ENCODE measurements around the gene WNT9A.

The WNT9A gene

DNA sequence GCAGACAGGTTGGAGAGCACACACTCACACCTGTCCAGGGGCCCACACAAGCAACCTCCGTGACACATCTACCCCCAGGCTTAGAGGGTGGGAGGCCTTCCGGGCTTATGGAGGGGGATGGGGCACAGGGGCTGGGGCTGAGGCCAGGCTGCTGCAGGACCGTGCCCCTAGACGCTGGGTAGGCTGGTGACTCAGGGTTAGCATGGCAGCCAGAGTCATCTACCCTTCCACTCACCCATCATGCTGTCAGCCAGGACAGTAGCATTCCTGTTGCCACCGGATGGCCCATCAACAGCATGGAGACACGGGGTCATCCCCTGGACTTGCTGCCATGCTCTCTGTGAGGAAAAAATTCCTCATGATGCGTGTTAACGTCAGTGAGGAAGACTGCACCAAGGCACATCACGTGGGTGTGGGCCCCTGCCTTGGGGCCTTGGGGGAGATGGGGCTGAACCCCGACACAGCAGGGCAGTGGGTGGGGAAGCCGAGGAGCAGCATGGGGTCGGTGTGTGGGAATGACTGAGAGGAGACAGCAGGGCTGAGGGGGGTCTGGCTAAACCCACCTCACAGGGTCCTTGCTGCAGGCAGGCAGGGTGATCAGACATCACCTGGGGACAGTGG is 52.8 kb downstream of the WNT9A start:
- Histone ChIP-seq H3K4me3 (replicated peaks; ENCODE audit: insufficient read depth, low read length) (no peak overlapping the region), H3K27ac (replicated peaks) (no peak overlapping the region), H3K27me3 (ENCODE audit: insufficient read depth, poor library complexity, severe bottlenecking) (no peaks in the 10 kb centered on the region)
- DNase-seq (ENCODE audit: low read depth in 1 of 2, low spot score in 1 of 2), result no peak
- no peak for TF ChIP-seq POLR2AphosphoS5 (IDR thresholded peaks at IDR 0.05; ENCODE audit: low read depth)
- TF ChIP-seq GABPA (IDR thresholded peaks at IDR 0.05; ENCODE audit: low read depth), result no peak
- TF ChIP-seq, protein P1, sequence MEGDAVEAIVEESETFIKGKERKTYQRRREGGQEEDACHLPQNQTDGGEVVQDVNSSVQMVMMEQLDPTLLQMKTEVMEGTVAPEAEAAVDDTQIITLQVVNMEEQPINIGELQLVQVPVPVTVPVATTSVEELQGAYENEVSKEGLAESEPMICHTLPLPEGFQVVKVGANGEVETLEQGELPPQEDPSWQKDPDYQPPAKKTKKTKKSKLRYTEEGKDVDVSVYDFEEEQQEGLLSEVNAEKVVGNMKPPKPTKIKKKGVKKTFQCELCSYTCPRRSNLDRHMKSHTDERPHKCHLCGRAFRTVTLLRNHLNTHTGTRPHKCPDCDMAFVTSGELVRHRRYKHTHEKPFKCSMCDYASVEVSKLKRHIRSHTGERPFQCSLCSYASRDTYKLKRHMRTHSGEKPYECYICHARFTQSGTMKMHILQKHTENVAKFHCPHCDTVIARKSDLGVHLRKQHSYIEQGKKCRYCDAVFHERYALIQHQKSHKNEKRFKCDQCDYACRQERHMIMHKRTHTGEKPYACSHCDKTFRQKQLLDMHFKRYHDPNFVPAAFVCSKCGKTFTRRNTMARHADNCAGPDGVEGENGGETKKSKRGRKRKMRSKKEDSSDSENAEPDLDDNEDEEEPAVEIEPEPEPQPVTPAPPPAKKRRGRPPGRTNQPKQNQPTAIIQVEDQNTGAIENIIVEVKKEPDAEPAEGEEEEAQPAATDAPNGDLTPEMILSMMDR (IDR thresholded peaks at IDR 0.05; ENCODE audit: insufficient read depth, low read length), result no peak
- TF ChIP-seq, protein P2, sequence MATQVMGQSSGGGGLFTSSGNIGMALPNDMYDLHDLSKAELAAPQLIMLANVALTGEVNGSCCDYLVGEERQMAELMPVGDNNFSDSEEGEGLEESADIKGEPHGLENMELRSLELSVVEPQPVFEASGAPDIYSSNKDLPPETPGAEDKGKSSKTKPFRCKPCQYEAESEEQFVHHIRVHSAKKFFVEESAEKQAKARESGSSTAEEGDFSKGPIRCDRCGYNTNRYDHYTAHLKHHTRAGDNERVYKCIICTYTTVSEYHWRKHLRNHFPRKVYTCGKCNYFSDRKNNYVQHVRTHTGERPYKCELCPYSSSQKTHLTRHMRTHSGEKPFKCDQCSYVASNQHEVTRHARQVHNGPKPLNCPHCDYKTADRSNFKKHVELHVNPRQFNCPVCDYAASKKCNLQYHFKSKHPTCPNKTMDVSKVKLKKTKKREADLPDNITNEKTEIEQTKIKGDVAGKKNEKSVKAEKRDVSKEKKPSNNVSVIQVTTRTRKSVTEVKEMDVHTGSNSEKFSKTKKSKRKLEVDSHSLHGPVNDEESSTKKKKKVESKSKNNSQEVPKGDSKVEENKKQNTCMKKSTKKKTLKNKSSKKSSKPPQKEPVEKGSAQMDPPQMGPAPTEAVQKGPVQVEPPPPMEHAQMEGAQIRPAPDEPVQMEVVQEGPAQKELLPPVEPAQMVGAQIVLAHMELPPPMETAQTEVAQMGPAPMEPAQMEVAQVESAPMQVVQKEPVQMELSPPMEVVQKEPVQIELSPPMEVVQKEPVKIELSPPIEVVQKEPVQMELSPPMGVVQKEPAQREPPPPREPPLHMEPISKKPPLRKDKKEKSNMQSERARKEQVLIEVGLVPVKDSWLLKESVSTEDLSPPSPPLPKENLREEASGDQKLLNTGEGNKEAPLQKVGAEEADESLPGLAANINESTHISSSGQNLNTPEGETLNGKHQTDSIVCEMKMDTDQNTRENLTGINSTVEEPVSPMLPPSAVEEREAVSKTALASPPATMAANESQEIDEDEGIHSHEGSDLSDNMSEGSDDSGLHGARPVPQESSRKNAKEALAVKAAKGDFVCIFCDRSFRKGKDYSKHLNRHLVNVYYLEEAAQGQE (IDR thresholded peaks at IDR 0.05; ENCODE audit: insufficient replicate concordance, low read depth), result no peak
- no peak for TF ChIP-seq SPI1 (IDR thresholded peaks at IDR 0.05; ENCODE audit: borderline replicate concordance, low read depth)

DNA sequence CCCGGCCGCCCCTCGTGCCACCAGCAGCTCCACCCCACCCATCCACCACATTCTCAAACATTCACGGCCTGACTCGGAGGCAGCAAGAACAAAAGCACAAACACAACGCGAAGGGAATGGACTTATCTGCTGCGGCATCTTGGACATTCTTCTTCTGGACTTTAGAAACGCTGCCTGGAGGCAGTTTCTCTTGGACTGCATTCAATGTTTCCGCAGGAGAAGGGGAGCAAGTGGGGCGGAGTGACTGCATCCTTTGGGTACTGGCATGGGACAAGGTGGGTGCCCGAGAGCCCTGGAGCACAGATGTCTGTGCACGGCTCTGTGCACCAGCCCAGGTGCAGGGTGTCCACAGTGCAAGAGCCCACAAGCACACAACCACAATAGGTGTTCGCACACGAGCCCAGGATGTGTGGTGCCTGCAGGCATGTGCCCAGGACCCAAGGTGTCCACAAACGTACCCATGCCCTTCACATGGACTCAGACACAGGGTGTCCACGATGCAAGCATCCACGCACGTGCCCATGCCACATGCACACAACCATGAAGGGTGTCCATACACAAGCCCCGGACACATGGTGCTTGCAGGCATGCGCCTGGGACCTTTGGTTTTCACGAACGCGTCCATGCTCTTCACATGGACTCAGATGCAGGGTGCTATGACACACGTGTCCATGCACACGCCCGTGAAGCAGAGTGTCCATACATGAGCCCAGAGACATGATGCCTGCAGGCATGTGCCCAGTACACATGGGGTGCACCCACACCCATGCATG is 53.6 kb downstream of the WNT9A start:
- TF ChIP-seq, protein P1 (IDR thresholded peaks at IDR 0.05; ENCODE audit: insufficient read depth, low read length), result no peak
- TF ChIP-seq SPI1 (IDR thresholded peaks at IDR 0.05; ENCODE audit: borderline replicate concordance, low read depth) (no peak), GABPA (IDR thresholded peaks at IDR 0.05; ENCODE audit: low read depth) (no peak), POLR2AphosphoS5 (IDR thresholded peaks at IDR 0.05; ENCODE audit: low read depth) (no peak)
- TF ChIP-seq, protein P2 (IDR thresholded peaks at IDR 0.05; ENCODE audit: insufficient replicate concordance, low read depth), result no peak
- no peaks in the 10 kb centered on the region for H3K27me3 ChIP-seq (ENCODE audit: insufficient read depth, poor library complexity, severe bottlenecking)
- no peak for DNase-seq (ENCODE audit: low read depth in 1 of 2, low spot score in 1 of 2)
- no peak overlapping the region for H3K4me3 ChIP-seq (replicated peaks; ENCODE audit: insufficient read depth, low read length)
- H3K27ac ChIP-seq (replicated peaks), result no peak overlapping the region

DNA sequence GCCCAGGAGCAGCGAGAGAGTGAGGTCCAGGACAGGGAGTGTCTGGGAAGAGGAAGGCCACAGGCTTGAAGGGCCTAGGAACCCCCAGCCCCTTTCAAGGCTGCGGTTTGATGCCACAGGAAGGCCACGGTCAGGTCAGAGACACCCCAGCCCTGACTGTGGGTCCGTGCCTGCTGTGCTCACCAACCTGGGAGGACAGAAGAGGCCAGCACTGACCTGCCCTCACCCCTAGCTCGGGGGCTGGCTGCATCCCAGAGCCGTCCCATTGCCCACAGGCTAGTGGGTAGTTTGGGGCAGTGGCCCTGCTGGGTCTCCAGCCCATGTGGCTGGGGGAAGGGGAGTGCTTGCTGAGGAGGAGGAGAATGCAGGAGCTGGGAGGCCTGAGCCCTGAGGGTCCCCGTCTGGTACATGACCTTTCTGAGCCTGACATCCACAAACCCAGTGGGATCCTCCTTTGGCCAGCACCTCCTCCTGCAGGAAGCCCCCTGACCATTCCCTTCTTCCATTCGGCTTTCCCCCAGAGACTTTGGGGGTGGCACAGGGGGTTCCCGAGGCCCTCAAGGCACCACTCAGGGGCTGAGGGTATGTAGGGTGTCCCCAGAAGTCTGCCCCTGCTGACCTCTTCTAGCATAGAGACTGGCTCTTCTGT is 54.3 kb downstream of the WNT9A start:
- Histone ChIP-seq H3K4me3 (replicated peaks; ENCODE audit: insufficient read depth, low read length) (no peak overlapping the region), H3K27me3 (ENCODE audit: insufficient read depth, poor library complexity, severe bottlenecking) (no peaks in the 10 kb centered on the region), H3K27ac (replicated peaks) (no peak overlapping the region)
- TF ChIP-seq, protein P2 (IDR thresholded peaks at IDR 0.05; ENCODE audit: insufficient replicate concordance, low read depth), result no peak
- TF ChIP-seq SPI1 (IDR thresholded peaks at IDR 0.05; ENCODE audit: borderline replicate concordance, low read depth) (no peak), POLR2AphosphoS5 (IDR thresholded peaks at IDR 0.05; ENCODE audit: low read depth) (no peak), GABPA (IDR thresholded peaks at IDR 0.05; ENCODE audit: low read depth) (no peak)
- TF ChIP-seq, protein P1 (IDR thresholded peaks at IDR 0.05; ENCODE audit: insufficient read depth, low read length), result no peak
- DNase-seq (ENCODE audit: low read depth in 1 of 2, low spot score in 1 of 2), result no peak
